Measurements from ENCODE around the gene BTBD19.
"Not testable (repeated sequence)": the region's sequence is repeated elsewhere in the genome, so short reads cannot be mapped to it uniquely, and the experiment has no call there.

The BTBD19 gene

DNA sequence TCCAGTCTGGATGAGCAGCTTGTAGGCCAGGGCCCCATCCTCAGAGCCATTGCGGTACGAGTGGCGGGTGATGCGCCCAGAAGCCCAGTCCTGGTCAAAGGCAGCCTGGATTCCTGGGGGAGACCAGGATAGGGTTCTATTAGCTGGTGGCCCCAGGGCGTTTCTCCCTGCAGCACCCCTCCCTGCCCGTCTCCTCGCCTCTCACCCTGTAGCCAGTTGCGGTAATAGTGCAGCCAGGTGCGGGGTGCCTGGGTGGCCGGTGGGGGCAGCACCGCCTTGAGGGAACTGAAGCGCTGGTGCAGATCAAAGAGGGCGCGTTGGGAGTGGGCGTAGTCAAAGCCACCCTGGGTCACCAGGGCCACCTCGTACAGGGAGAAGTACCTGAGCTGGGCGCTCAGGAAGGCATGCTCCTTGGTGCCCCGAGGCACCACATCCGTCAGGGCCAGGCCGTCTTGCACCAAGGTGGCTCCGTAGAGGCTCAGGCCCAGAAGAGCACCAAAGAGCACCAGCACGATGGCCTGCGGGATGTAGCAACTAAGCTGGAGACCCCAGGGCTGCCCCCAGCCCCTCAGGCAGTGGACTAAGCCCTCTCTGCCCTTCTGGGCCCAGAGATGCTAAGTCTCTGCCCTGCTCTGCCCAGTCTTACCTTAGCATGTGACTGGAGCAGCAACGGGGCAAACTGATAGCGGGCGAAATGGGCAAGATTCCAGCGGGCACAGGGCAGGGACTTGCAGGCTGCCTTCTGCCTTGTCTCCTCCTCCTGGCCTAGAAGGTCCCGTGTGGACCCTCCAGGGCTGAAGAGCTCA is 19.1 kb downstream of the BTBD19 start:
- DNase-seq: no peak

GRCh38 chr1:44828003-44828651 is 19.8 kb downstream of the BTBD19 start:
- DNase-seq: no peak

DNA sequence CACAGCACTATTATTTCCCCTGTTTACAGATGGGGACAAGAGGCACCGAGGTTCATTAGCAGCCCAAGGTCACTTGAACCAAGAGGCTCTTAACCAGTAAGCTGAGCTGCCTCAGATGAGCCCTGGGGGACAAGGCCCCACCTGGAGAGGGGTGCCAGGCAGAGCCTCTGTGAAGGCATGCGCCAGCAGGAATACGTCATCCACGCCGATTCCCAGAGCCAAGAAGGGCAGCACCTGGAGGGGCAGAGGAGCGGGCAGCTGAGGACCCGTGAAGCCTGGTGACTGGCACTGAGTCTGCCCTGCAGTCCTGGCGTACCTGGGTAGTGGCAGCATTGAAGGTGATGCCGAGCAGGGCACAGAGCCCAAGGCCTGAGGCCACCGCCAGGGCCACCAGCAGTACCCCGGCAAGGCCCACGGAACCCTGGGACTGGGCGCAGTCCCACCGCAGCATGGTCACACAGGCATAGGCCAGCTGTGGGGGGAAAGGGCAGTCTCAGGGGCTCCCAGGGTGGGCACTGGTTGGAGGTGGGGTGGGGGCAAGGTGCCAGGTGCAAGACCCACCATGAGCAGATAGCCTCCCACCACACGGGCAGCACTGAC is 20.6 kb downstream of the BTBD19 start:
- DNase-seq: no peak

DNA sequence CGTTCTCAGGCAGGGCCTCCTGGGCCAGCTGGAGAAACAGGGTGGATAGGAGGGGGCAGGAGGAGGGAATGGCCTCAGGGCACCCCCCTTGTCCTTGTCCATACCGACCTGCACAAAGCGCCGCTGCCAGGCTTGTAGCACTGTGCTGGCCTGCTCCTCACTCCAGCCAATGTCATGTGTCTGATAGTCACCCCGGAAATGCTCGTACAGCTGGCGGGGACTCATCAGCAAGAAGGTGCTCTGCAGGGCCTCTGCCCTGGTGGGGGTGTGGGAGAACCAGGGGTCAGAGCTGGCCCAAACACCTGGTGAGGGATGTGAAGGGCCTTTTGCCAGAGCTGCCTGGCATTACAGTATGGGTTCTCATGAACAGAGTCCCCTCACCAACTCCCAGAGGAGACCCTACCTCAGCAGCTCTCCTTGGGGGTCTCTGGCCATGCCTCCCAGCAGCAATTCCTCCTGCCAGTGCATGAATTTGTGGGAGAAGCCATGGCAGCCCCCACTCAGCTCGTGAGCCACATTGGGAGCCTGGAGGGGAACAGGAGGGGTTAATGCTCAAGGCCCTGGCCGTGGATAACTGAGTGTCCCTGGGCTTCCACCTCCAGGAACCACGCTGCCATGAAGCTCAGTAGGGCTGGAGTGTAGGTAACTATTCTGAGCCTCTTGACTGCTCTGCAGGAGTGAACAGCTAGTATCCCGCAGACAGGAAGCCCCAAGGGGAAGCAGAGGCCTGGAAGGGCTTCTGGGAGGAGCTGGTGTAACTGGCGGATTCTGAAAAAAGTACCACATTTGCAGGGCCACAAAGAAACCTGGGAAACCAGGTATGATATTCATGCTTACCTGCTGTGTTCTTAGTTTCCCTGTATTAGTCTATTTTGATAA is 21.4 kb downstream of the BTBD19 start:
- DNase-seq: no peak

DNA sequence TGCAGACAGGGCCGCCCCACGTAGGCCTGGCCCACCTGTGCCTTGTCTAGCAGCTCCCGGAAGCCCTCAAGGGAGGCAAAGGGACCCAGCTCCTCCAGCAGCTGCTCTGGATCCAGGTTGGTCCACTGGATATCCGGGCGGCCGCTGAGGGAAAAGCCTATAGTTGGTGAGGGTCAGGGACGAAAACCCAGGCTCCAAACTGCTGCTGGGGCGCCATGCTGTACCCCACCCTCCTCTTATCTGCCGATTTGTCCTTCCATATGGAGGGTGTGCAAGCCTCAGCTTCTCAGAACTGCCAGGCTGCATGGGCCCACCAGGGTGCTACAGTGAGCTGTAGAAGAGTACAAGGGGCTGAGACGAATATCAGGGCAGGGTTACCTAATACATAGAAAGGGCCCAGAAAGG is 22.6 kb downstream of the BTBD19 start:
- no peak for DNase-seq

GRCh38 chr1:44831516-44831915 is 23.2 kb downstream of the BTBD19 start:
- DNase-seq: no peak

DNA sequence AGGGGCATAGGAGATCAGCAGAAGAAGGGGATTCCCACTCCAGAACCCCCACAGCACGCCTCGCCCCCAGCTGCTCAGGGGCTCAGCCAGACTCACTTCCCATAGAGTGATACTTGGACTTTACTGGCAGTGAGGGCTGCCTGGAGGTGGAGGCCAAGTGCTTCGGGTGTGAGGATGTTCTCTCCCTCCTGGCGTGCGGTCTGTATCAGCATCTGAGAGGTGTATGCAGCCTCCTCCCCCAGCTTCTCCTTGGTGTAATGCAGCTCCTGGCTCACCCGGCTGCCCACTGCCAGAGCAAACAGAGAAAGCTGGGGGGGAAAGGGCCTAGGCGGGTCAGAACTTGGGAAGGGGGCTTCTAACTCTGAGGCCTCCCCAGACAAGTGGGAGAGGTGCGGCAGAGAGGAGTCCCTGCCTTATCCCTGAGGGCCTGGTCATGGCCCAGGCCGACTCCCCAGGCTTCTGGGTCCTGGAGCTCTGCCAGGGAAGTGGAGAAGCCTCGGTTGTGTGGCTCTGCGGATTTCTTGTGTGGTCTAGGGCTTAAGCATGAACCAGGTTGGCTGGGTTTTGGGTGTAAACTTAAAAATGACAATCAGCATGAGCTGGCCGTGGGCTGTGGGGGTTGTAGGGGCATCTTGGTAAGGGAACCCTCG is 23.9 kb downstream of the BTBD19 start:
- no peak for DNase-seq

DNA sequence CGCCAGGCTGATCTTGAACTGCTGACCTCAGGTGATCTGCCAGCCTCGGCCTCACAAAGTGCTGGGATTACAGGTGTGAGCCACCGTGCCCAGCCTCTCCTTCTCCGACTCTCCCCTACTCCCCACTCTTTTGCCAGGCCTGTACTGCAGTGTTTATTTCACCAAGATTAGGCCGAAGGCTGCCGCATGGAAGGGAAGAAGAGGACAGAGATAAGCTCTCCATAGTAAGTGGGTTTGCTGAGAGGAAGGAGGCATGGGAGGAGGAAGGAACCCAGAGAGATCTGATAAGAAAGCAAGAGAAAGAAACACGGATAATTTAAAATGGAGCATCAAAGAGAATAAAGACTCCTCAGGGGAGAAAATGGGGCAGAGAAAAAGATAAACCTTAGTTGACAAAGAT is 26.0 kb downstream of the BTBD19 start:
- DNase-seq: no peak

DNA sequence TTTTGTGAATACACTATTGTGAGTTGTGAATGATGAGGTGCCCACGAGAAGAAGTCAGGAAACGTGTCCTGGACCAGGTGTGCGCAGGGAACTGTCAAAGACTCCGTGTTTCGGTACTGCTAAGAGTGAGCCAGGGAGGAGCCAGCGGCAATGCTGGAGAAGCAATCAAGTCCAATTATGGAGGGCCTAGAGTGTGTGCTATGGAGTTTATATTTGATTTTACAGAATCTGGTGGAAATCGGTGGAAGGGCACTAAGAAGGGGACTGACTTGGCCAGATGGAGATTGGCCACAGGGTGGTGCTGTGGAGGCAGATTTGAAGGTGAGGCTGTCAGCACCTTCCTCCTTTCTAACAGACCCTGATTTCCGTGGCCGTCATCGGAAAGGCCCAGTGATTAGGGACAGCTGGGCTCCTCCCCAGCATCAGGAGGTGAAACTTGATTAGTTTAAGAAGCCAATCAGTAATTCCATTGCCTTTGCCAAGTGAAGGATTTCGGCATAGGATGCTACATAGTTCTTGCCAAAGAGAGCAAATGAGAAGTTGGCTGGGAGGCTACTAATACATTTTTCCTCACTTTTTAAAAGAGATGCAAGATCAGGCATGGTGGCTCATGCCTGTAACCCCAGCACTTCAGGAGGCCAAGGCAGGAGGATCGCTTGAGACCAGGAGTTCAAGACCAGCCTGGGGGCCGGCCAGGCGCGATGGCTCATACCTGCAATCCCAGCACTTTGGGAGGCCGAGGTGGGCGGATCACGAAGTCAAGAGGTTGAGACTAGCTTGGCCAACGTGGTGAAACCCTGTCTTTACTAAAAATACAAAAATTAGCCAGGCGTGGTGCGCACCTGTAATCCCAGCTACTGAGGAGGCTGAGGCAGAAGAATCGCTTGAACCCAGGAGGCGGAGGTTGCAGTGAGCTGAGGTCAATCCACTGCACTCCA is 27.7 kb downstream of the BTBD19 start:
- peak in 47 of 56 donors; percentile 10 to 84 (median 51) for DNase-seq

DNA sequence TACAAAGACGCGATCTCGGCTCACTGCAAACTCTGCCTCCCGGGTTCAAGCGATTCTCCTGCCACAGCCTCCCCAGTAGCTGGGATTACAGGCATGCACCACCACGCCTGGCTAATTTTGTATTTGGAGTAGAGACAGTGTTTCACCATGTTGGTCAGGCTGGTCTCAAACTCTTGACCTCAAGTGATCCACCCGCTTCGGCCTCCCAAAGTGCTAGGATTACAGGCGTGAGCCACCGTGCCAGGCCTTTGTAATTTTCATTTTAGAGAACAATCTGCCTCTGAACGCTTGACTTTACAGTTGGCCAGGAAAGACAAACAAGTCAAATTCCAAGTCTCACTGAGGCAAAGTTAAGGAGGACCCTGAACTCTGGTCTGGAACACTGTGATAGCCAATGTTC is 30.0 kb downstream of the BTBD19 start:
- DNase-seq: not testable (repeated sequence)

GRCh38 chr1:44839576-44839975 is 31.3 kb downstream of the BTBD19 start:
- no peak for DNase-seq

DNA sequence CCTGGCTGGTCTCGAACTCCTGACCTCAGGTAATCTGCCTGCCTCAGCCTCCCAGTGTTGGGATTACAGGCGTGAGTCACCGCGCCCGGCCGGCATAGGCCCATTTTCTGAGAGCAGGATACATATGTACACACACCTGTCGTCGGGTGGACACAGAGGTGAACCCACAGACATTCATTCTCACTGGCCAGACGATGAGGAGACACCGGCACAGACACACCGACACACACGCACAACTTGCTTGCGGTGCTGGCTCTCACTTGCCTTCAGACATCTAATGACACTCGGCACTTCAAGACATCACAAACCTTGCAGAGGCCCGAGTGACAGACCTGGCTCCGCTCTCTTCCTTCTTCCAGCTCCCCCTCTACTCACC is 34.2 kb downstream of the BTBD19 start:
- peak in 3 of 56 donors; percentile 31 to 36 (median 33) for DNase-seq

DNA sequence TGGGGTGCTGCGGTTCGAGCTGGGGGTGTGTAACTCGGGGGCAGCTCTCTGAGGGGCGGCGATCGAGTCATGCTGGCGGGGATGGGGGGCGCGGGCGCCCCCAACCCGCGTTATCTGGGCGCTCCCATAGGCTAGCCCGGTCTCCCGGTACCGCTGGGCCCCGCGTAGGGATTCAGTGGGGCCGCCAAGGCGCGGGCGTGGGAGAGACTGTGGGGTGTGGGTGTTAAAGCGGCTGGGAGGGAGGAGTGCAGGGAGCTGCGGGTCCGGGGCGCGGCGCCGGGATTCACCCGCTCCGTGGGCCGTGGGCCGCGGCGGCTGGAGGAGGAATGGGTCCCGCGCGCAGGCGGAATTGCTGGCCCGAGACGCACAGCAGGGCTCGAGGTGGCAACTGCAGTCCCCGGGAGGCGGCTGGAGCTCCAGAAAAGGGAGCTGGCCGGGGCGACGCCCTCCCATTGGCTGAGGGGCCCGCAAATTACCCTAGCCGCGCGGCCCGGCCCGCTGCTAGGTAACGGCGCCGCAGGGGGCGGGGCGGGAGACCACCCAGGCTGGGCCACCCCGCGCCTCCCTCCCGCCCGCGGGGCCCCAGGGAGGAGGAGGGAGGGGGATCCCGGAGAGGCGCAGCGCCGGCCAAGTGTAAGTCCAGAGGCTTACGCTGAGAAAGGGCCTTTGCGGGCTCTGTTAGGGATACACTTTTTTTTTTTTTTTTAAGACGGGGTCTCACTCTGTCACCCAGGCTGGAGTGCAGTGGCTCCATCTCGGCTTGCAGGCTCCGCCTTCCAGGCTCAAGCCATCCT is 34.7 kb downstream of the BTBD19 start, which contains the start of gene PTCH2:
Gene PTCH2 (minus strand): TSS at position 392 of the 794 bp plus-strand sequence. CDS start 321 bp downstream, at position 71.
- DNase-seq: peak in 45 of 56 donors; percentile 15 to 77 (median 45)

DNA sequence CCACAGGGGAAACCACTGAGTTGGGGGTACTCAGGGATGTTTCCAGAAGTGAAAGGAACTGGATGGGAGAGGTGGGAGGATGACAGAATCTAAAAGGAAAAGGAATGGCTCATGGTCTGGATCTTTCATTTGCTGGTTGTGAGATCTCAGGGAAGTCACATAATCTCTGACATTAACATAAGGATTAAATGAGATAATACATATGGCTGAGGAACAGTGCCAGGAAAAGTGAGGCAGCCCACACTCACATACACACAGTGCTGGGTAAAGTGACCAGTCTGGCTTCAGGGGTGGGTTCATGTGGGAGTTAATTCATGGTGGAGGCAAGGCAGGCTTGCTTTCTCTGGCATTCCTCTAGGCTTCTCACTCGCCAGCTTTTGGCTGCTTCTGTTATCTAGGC is 38.7 kb downstream of the BTBD19 start:
- DNase-seq: no peak

DNA sequence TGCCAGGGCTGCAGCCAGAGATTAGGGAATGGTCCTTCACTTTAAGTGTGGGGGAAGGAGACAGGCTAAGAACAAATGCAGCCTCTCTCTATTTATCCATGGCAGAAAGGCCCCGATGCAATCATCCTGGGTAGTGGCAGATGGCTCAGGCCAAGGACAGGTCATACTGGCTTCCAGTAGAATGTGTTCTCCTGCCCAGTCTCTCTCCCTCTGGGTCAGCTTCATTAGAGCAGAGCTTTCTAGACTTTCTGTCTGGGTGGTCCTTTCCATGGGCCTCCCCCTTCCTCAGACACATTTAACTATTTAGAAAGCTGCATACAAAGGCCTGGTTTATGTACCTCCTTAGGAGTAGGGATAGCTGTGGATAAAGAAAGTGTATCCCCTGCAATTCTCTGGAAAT is 39.5 kb downstream of the BTBD19 start:
- DNase-seq: no peak

GRCh38 chr1:44848456-44849181 is 40.3 kb downstream of the BTBD19 start:
- peak in 25 of 56 donors; percentile 5 to 77 (median 29) for DNase-seq

- no peak for DNase-seq
These were observed 41.3 kb downstream of the BTBD19 start for GRCh38 chr1:44849575-44850132.

DNA sequence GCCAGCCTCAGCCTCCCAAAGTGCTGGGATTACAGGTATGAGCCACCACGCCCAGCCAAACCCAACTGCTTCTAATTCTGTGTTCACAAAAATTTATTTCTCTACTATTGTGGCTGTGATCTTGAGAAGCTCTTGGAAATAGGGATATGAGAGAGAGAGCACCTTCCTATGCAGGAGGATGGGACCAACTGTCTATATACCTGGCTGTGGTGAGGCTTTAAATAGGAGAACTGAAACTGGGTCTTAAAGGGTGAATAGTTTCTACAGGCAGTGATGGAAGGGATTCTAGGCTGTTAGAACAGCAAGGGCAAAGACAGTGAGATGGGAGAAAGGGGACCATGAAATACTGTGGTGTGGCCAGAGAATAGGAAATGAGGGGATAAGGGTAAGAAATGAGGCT is 43.0 kb downstream of the BTBD19 start:
- DNase-seq: no peak

Measured in amygdala (tissue), 56 donors.